Measurements from ENCODE around the gene SYT9.

SYT9 gene

GRCh38 chr11:7448201-7448600 lies 196.5 kb downstream of the SYT9 start:
- Histone ChIP-seq H3K36me3 (ENCODE audit: control insufficient read depth in 2 of 2, insufficient read depth in 1 of 2, low read length in 2 of 2) (peaks cover 0 to 16% of the 10 kb centered on the region in 2 experiments; a peak in 1 of 3 replicates), H3K9me3 (ENCODE audit: control insufficient read depth, insufficient read depth, low read depth, low read length) (no peaks in the 10 kb centered on the region), H3K4me1 (ENCODE audit: control insufficient read depth, insufficient read depth, low read length) (no peaks in the 10 kb centered on the region), H3K4me3 (ENCODE audit: low read depth, low read length) (no peak overlapping the region), H3K27ac (ENCODE audit: extremely low read depth, low read depth, low read length) (no peak overlapping the region)
- CTCF ChIA-PET = no interaction called here
- POLR2A ChIA-PET = no interaction called here
- TF ChIP-seq SP3 (tag by site-specific recombination; IDR thresholded peaks at IDR 0.05) (no peak), ZNF324 (tag by site-specific recombination; IDR thresholded peaks at IDR 0.05) (no peak), YY1 (tag by site-specific recombination; IDR thresholded peaks at IDR 0.05) (no peak), ZNF341 (tag by site-specific recombination; IDR thresholded peaks at IDR 0.05; ENCODE audit: low read depth) (no peak), ZNF133 (tag by site-specific recombination; IDR thresholded peaks at IDR 0.05) (no peak), ZNF169 (tag by site-specific recombination; IDR thresholded peaks at IDR 0.05) (no peak), RBAK (tag by site-specific recombination; IDR thresholded peaks at IDR 0.05) (no peak), ZNF112 (tag by site-specific recombination; IDR thresholded peaks at IDR 0.05) (no peak), ZNF837 (tag by site-specific recombination; IDR thresholded peaks at IDR 0.05) (no peak)

- no peak overlapping the region for H3K4me3 ChIP-seq (ENCODE audit: low read depth, low read length)
- no peaks in the 10 kb centered on the region for H3K9me3 ChIP-seq (ENCODE audit: control insufficient read depth, insufficient read depth, low read depth, low read length)
- H3K27ac ChIP-seq (ENCODE audit: extremely low read depth, low read depth, low read length) = no peak overlapping the region
- H3K4me1 ChIP-seq (ENCODE audit: control insufficient read depth, insufficient read depth, low read length) = no peaks in the 10 kb centered on the region
- CTCF ChIA-PET = interaction anchor here (0.6 to 1.4 kb wide), 2 partner anchors 21 to 217 kb away, joined by 3 to 8 read pairs; no protein-coding TSS in a partner anchor
- TF ChIP-seq ZNF677 (tag by site-specific recombination; IDR thresholded peaks at IDR 0.05) = no peak
- no peak for TF ChIP-seq HOXA7 (CRISPR knock-in tag; IDR thresholded peaks at IDR 0.05; ENCODE audit: borderline replicate concordance)
- no peak for TF ChIP-seq ZNF768 (tag by site-specific recombination; IDR thresholded peaks at IDR 0.05)
- no peak for TF ChIP-seq ZNF391 (tag by site-specific recombination; IDR thresholded peaks at IDR 0.05; ENCODE audit: borderline replicate concordance, low read depth)
- no peak for TF ChIP-seq ZNF146 (tag by site-specific recombination; IDR thresholded peaks at IDR 0.05)
- TF ChIP-seq ZBTB21 (tag by site-specific recombination; IDR thresholded peaks at IDR 0.05) = no peak
- no peak for TF ChIP-seq ZNF560 (tag by site-specific recombination; IDR thresholded peaks at IDR 0.05; ENCODE audit: borderline replicate concordance)
- no peak for TF ChIP-seq ZNF521 (tag by site-specific recombination; IDR thresholded peaks at IDR 0.05)
- no peak for TF ChIP-seq ZNF549 (tag by site-specific recombination; IDR thresholded peaks at IDR 0.05)
- no peak for TF ChIP-seq IKZF3 (tag by site-specific recombination; IDR thresholded peaks at IDR 0.05)
- TF ChIP-seq ZNF433 (tag by site-specific recombination; IDR thresholded peaks at IDR 0.05; ENCODE audit: low read depth) = no peak
- no peak for TF ChIP-seq PRDM4 (tag by site-specific recombination; IDR thresholded peaks at IDR 0.05)
- no peak for TF ChIP-seq ZBTB10 (tag by site-specific recombination; IDR thresholded peaks at IDR 0.05)
- POLR2A ChIA-PET = no interaction called here
- H3K36me3 ChIP-seq (ENCODE audit: control insufficient read depth in 2 of 2, insufficient read depth in 1 of 2, low read length in 2 of 2) = peaks cover 0 to 24% of the 10 kb centered on the region in 2 experiments; a peak in 1 of 3 replicates
These were observed 197.6 kb downstream of the SYT9 start for GRCh38 chr11:7449211-7449840.
